H1 (cell line): ENCODE results near the gene DEDD. TPM values are rescaled to one million over a fixed set of nuclear protein-coding genes. Genes with fewer than 3 reads are reported as not detected.

Experiments
- BCL11A ChIP-seq, 2 experiments: IDR thresholded peaks; one replicate each; pipeline ENCODE4 v1.6.1; 2011; ENCODE audit warnings: low read depth in 2 of 2, low read length in 2 of 2, mild to moderate bottlenecking in 2 of 2
- SP2 ChIP-seq: IDR thresholded peaks from 2 replicates; pipeline ENCODE4 v1.6.1; 2012; ENCODE audit warnings: mild to moderate bottlenecking, low read length, inconsistent platforms
- TAF1 ChIP-seq: IDR thresholded peaks from 2 replicates; pipeline ENCODE4 v1.6.1; 2011; ENCODE audit warnings: mild to moderate bottlenecking, low read depth, low read length
- TEAD4 ChIP-seq: IDR thresholded peaks from 2 replicates; pipeline ENCODE4 v1.6.1; 2012; ENCODE audit warnings: low read depth, low read length, inconsistent platforms, mixed read lengths
- polyA plus RNA-seq, 7 experiments: library from polyadenylated mRNA; depleted of rRNA in 3 of 7; stranded (reverse) in 5 of 7; unstranded in 2 of 7; fragments of >200 nt in 5 of 7; fragments of 200-250 nt in 2 of 7; gene quantifications; 1 replicate in 5 of 7; 2 replicates in 1 of 7; 4 replicates in 1 of 7; pipeline versions ENCODE4 v1.2.1 to v1.2.3, GENCODE V29; 2011 to 2013; ENCODE audit warnings: missing spikeins in 2 of 7, mixed read lengths in 2 of 7
- total RNA-seq: library from RNA; stranded (reverse); fragmentation: NEBNext Ultra II Directional; extraction: Animal tissue kit (Norgen Biotek cat#: 25700); gene quantifications from 2 replicates; pipeline ENCODE4 v1.2.1, GENCODE V29; 2021
- TF ChIP-seq, protein P1 (sequence below), 3 experiments: IDR thresholded peaks; 1 replicate in 2 of 3; 2 replicates in 1 of 3; pipeline versions ENCODE4 v1.5.1 to v1.6.1; 2011; ENCODE audit warnings: low read length in 3 of 3, mild to moderate bottlenecking in 3 of 3, inconsistent platforms in 2 of 3, low read depth in 1 of 3, moderate library complexity in 1 of 3; ENCODE audit not compliant: insufficient read depth in 1 of 3; ENCODE audit errors: control extremely low read depth in 1 of 3

DEDD gene
- total and polyA plus RNA-seq, 2 of the 8 experiments (the other 6 are each of a cell fraction or from before 2014, with no cell fraction given): 42.6 to 55.9 TPM

DNA sequence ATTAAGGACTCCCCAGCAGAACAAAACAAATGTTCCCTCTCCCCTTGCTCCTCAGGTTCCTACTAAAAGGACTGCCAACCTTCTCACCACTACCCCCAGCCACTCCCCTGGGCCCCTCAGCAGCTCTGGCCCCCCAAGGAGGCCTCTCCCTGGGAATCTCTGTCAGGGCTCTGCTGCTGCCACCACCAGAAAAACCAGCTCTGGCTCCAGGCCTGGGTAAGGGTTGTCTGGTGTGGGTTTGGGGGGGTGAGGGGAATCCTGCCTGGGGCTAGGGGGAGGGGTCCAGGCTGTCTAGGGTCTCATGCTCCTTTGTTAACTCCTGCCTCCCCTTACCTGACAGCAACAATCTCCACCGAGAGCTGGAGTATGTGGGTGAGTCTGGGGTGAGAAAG is 47.9 kb downstream of the DEDD start (continued):
- TF ChIP-seq TAF1 (no peak), SP2 (no peak), BCL11A (IDR thresholded peaks at IDR 0.05; ENCODE audit: low read depth in 2 of 2, low read length in 2 of 2) (no peak), TEAD4 (no peak)
- TF ChIP-seq, protein P1, sequence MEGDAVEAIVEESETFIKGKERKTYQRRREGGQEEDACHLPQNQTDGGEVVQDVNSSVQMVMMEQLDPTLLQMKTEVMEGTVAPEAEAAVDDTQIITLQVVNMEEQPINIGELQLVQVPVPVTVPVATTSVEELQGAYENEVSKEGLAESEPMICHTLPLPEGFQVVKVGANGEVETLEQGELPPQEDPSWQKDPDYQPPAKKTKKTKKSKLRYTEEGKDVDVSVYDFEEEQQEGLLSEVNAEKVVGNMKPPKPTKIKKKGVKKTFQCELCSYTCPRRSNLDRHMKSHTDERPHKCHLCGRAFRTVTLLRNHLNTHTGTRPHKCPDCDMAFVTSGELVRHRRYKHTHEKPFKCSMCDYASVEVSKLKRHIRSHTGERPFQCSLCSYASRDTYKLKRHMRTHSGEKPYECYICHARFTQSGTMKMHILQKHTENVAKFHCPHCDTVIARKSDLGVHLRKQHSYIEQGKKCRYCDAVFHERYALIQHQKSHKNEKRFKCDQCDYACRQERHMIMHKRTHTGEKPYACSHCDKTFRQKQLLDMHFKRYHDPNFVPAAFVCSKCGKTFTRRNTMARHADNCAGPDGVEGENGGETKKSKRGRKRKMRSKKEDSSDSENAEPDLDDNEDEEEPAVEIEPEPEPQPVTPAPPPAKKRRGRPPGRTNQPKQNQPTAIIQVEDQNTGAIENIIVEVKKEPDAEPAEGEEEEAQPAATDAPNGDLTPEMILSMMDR (IDR thresholded peaks at IDR 0.05; ENCODE audit: control extremely low read depth in 1 of 3, insufficient read depth in 1 of 3, low read depth in 1 of 3, low read length in 3 of 3): no peak
